NCI-H510A (cell line): ENCODE data around the gene HMGXB4.

Experiments
- DNase-seq: peaks from one replicate; lab custom pipeline; 2025; lab: John Stamatoyannopoulos, UW

HMGXB4 gene

GRCh38 chr22:35326854-35327562 lies 69.7 kb downstream of the HMGXB4 start:
- no peak for DNase-seq

- DNase-seq: no peak
These were observed 70.6 kb downstream of the HMGXB4 start for GRCh38 chr22:35327690-35328471.

GRCh38 chr22:35328472-35328885 lies 71.2 kb downstream of the HMGXB4 start:
- DNase-seq: no peak

- DNase-seq: no peak
These were observed 72.0 kb downstream of the HMGXB4 start for GRCh38 chr22:35329114-35329847.

GRCh38 chr22:35330258-35330861 lies 73.1 kb downstream of the HMGXB4 start:
- no peak for DNase-seq

- no peak for DNase-seq
These were observed 75.0 kb downstream of the HMGXB4 start for GRCh38 chr22:35332278-35332677.

GRCh38 chr22:35333220-35333619 lies 75.9 kb downstream of the HMGXB4 start:
- DNase-seq: no peak

GRCh38 chr22:35334004-35334403 lies 76.7 kb downstream of the HMGXB4 start:
- DNase-seq: no peak

GRCh38 chr22:35335468-35335867 lies 78.2 kb downstream of the HMGXB4 start:
- DNase-seq: no peak

- no peak for DNase-seq
These were observed 78.9 kb downstream of the HMGXB4 start for GRCh38 chr22:35335936-35336781.

GRCh38 chr22:35337932-35338331 lies 80.6 kb downstream of the HMGXB4 start:
- no peak for DNase-seq

- DNase-seq: no peak
These were observed 84.0 kb downstream of the HMGXB4 start for GRCh38 chr22:35341090-35341874.

GRCh38 chr22:35342390-35342789 lies 85.1 kb downstream of the HMGXB4 start:
- no peak for DNase-seq

GRCh38 chr22:35343664-35344550 lies 86.6 kb downstream of the HMGXB4 start:
- no peak for DNase-seq

GRCh38 chr22:35344956-35345690 lies 87.8 kb downstream of the HMGXB4 start:
- no peak for DNase-seq
